Natural killer cell (primary cell): Measurements from ENCODE around the gene CGB1. TPM values are rescaled to one million over a fixed set of nuclear protein-coding genes. Genes with fewer than 3 reads are reported as not detected.
A peak's percentile ranks its signal among the peaks of the same experiment; 100 is the strongest.
"Not testable (repeated sequence)": the region's sequence is repeated elsewhere in the genome, so short reads cannot be mapped to it uniquely, and the experiment has no call there.

Experiments
- ATAC-seq, 3 donors: fragments of 150-1000 bp in 2 of 3; fragments of 200-7000 bp in 1 of 3; cut with Tn5 transposase; 1 replicate in 1 of 3; 2 replicates in 2 of 3; pipeline ENCODE4 v1.10.0; 2021; ENCODE audit warnings: mild to moderate bottlenecking in 2 of 3, moderate library complexity in 2 of 3
- DNase-seq, 2 donors: peaks; one replicate each; pipeline versions ENCODE4 v3.0.0 to v3.0.0-alpha.2; 2013 to 2021; ENCODE audit warnings: mixed read lengths in 1 of 2
- H3K27ac ChIP-seq: one replicate; pipeline ENCODE4 v1.5.1; 2013; ENCODE audit warnings: mild to moderate bottlenecking, low read length
- H3K27me3 ChIP-seq: one replicate; pipeline ENCODE4 v1.6.1; 2013; ENCODE audit warnings: low read length; ENCODE audit not compliant: control insufficient read depth, insufficient read depth
- H3K36me3 ChIP-seq: one replicate; pipeline ENCODE4 v1.6.1; 2013; ENCODE audit warnings: low read length; ENCODE audit not compliant: control insufficient read depth, insufficient read depth
- H3K4me1 ChIP-seq: one replicate; pipeline ENCODE4 v1.6.1; 2013; ENCODE audit warnings: low read length; ENCODE audit not compliant: control insufficient read depth, insufficient read depth
- H3K4me3 ChIP-seq: one replicate; pipeline ENCODE4 v1.5.1; 2013; ENCODE audit warnings: low read length
- H3K9me3 ChIP-seq: one replicate; pipeline ENCODE4 v1.6.1; 2013; ENCODE audit warnings: low read length; ENCODE audit not compliant: control insufficient read depth, insufficient read depth
- H3K27ac Mint-ChIP-seq, 2 donors: one replicate each; pipeline ENCODE4 v1.8.0; 2022; ENCODE audit warnings: mild to moderate bottlenecking in 2 of 2, mixed read lengths in 2 of 2, moderate library complexity in 1 of 2
- H3K27me3 Mint-ChIP-seq, 2 donors: one replicate each; pipeline ENCODE4 v1.8.0; 2022; ENCODE audit warnings: low read depth in 2 of 2, mixed read lengths in 2 of 2
- H3K36me3 Mint-ChIP-seq: one replicate; pipeline ENCODE4 v1.8.0; 2022; ENCODE audit warnings: mixed read lengths
- H3K4me1 Mint-ChIP-seq, 2 donors: one replicate each; pipeline ENCODE4 v1.8.0; 2022; ENCODE audit warnings: mixed read lengths in 2 of 2
- H3K4me3 Mint-ChIP-seq: one replicate; pipeline ENCODE4 v1.8.0; 2022; ENCODE audit warnings: mild to moderate bottlenecking, moderate library complexity, mixed read lengths
- H3K9me3 Mint-ChIP-seq, 2 donors: one replicate each; pipeline ENCODE4 v1.8.0; 2022; ENCODE audit warnings: mixed read lengths in 2 of 2
- CTCF ChIP-seq: fragments of 200-600 bp; IDR thresholded peaks from one replicate; pipeline ENCODE4 v1.8.0; 2022; ENCODE audit warnings: antibody characterized with exemption
- WGBS: methylation state at CpG from one replicate; pipeline ENCODE4 v1.1.7; 2013; ENCODE audit warnings: missing lambda C conversion rate; ENCODE audit not compliant: insufficient coverage; 5-methylcytosine and 5-hydroxymethylcytosine counted together
- intact Hi-C: fragments of 100-400 bp; cut with micrococcal nuclease; formaldehyde crosslinking; loops from one replicate; pipeline ENCODE4 v1.14.2; 2022
- total RNA-seq, 4 donors: library from RNA; stranded (reverse); fragments of 120-200 nt in 1 of 4; gene quantifications; one replicate each; pipeline versions ENCODE4 v1.2.3 to v1.2.4, GENCODE V29; 2013 to 2022

Gene CGB1
- total RNA-seq, 3 donors from 2014 or later (not counting 1 experiment from before 2014, with no cell fraction given) = not detected

DNA sequence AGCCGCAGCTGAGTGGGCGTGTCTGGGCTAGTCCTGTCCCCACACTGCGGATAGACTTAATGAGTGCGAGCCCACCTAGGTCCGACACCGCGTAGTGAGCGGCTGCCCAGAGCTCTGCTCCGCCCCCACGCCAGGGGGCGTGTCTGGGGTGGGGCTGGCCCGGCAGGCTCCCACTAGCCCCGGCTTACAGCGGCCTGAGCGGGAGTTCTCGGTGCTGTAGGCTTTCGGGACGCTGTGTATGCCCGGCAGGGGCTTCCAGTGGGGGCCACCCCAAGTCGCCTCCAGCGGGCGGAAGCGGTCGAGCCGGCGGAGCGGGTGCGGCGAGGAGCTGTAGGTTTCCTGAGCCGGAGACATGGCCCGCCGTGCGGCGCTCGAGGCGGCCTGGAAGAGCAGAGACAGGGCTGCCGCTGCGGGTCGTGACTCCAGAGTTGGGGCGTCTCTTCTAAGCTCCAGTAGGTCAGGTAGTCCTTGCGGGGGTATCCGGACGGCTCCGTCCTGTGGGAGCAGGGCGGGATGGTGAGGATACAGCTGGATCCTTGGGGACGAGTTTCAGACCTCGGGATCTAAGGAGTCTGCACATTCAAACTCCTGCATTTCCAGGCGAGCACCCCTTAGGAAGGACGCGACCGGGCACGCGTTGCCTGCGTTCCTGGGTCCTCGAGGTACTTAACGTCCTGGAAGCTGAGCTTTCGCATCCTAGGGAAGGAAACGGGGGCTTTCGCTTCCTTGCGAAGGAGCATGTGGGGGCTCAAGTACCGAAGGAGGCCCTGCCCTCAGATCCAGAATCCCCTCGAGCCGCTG is 19.6 kb upstream of the CGB1 start:
- H3K9me3 Mint-ChIP-seq = no peaks in the 10 kb centered on the region
- H3K27ac ChIP-seq = no peak overlapping the region
- H3K4me3 ChIP-seq = peak overlapping the region; percentile 47
- ATAC-seq (peak; percentile 71 to 78 (median 78)), DNase-seq (peak; percentile 48 to 69)
- H3K4me3 Mint-ChIP-seq = peak overlapping the region; percentile 87
- H3K4me1 Mint-ChIP-seq = peaks cover 21 to 24% of the 10 kb centered on the region in 2 donors
- peaks cover 30% of the 10 kb centered on the region for H3K27me3 ChIP-seq
- peak overlapping the region in 1 of 2 donors; percentile 59 for H3K27ac Mint-ChIP-seq
- H3K36me3 ChIP-seq = no peaks in the 10 kb centered on the region
- peaks cover 26% of the 10 kb centered on the region for H3K4me1 ChIP-seq
- H3K27me3 Mint-ChIP-seq = peaks cover 35 to 39% of the 10 kb centered on the region in 2 donors
- no peaks in the 10 kb centered on the region for H3K36me3 Mint-ChIP-seq
- WGBS = under 1% methylated on average over 63 of the region's 63 CpGs
- intact Hi-C loops = no loop called here
- no peak for TF ChIP-seq CTCF
- H3K9me3 ChIP-seq = no peaks in the 10 kb centered on the region

DNA sequence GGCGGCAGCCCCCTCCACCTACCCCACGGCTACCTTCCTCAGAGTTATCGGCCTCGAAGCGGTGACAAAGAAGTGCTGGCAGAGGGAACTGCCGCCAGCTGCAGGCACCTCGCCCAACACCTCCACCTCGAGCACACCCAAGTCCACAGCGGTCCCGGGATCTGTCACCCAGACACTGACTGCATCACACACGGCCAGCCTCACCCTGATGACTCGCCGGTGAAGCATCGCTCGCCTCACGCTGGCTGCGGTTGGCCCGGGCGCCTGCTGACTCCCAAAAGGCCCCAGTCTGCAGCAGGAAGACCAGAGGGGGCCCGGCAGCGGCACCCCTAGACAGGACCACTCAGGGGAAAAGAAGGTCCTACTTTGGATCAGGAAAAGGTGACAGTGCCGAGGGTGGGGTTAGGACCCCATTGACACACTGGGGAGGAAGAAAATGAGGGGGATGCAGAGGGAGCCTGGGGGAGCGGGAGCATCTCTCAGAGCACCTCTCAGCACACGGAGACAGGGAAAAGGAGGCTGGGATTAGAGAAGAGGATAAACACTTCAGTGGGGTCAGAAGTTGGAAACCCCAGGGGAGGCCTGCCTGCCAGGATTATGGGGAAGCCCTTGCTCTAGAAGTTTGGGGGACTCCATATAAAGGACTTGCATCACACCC is 13.8 kb upstream of the CGB1 start:
- H3K27me3 ChIP-seq, H3K36me3 ChIP-seq, H3K9me3 ChIP-seq, H3K27ac Mint-ChIP-seq, H3K4me3 ChIP-seq, DNase-seq, H3K27ac ChIP-seq, H3K27me3 Mint-ChIP-seq, H3K36me3 Mint-ChIP-seq, H3K9me3 Mint-ChIP-seq, H3K4me1 Mint-ChIP-seq, H3K4me3 Mint-ChIP-seq, H3K4me1 ChIP-seq, ATAC-seq, intact Hi-C loops: not testable (repeated sequence)
- WGBS = 83% methylated on average over 24 of the region's 24 CpGs

GRCh38 chr19:49049834-49050233 is 13.1 kb upstream of the CGB1 start:
- intact Hi-C loops, H3K27ac Mint-ChIP-seq, H3K27ac ChIP-seq, H3K4me3 Mint-ChIP-seq, H3K4me1 ChIP-seq, H3K9me3 Mint-ChIP-seq, H3K36me3 ChIP-seq, ATAC-seq, H3K9me3 ChIP-seq, H3K4me3 ChIP-seq, DNase-seq, H3K27me3 Mint-ChIP-seq, H3K36me3 Mint-ChIP-seq, H3K4me1 Mint-ChIP-seq, H3K27me3 ChIP-seq: not testable (repeated sequence)
- 100% methylated on average over 1 of the region's 4 CpGs for whole genome bisulfite sequencing

- H3K4me1 Mint-ChIP-seq, H3K27me3 ChIP-seq, intact Hi-C loops, H3K4me3 ChIP-seq, H3K36me3 ChIP-seq, H3K27ac Mint-ChIP-seq, DNase-seq, H3K4me1 ChIP-seq, H3K4me3 Mint-ChIP-seq, H3K36me3 Mint-ChIP-seq, H3K27ac ChIP-seq, H3K27me3 Mint-ChIP-seq, ATAC-seq, H3K9me3 ChIP-seq, H3K9me3 Mint-ChIP-seq: not testable (repeated sequence)
- WGBS = 85% methylated on average over 10 of the region's 12 CpGs
Measured at GRCh38 chr19:49049011-49049410, 12.3 kb upstream of the CGB1 start, which contains the start of gene CGB8. CGB8 (minus strand) TSS chr19:49049111; CDS start chr19:49048739, 372 bp downstream.

- H3K36me3 Mint-ChIP-seq, intact Hi-C loops, H3K27ac Mint-ChIP-seq, H3K4me1 ChIP-seq, H3K9me3 Mint-ChIP-seq, DNase-seq, ATAC-seq, H3K4me1 Mint-ChIP-seq, H3K27me3 ChIP-seq, H3K27me3 Mint-ChIP-seq, H3K36me3 ChIP-seq, H3K9me3 ChIP-seq, H3K27ac ChIP-seq, H3K4me3 ChIP-seq, H3K4me3 Mint-ChIP-seq: not testable (repeated sequence)
- WGBS = 77% methylated on average over 13 of the region's 15 CpGs
Measured at GRCh38 chr19:49043548-49043947, 6.9 kb upstream of the CGB1 start, which contains the start of gene CGB5. CGB5 (plus strand) TSS chr19:49043848; CDS start chr19:49044210, 362 bp downstream.

DNA sequence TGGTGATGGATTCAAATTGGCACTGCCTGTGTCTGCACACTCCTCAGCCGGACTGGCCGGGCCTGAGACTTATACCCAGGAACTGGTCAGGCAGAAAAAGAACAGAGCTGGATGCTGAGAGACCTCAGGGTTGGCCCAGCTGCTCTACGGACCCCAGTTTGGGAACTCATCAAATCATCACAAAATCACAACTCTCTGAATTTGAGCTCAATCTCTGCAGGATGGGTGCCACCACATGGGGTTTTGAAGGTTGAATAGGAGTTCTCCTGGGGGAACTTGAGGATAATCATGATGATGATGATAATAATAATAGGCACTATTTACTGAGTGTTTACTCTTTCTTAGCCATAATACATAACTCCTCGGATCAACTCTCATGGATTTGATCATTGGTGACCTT is 6.0 kb upstream of the CGB1 start:
- no CpG with 5 or more reads among the region's 4 CpGs for WGBS
- ATAC-seq, H3K27me3 ChIP-seq, H3K4me1 ChIP-seq, H3K4me1 Mint-ChIP-seq, intact Hi-C loops, H3K27ac ChIP-seq, H3K36me3 ChIP-seq, H3K27ac Mint-ChIP-seq, DNase-seq, H3K4me3 ChIP-seq, H3K27me3 Mint-ChIP-seq, H3K36me3 Mint-ChIP-seq, H3K9me3 ChIP-seq, H3K9me3 Mint-ChIP-seq, H3K4me3 Mint-ChIP-seq: not testable (repeated sequence)
